GM21360 (cell line): Measurements from ENCODE around the gene C10orf120.

Source experiments
- ATAC-seq: cut with Tn5 transposase; IDR thresholded peaks from one replicate; pipeline ENCODE4 v1.9.1; 2021; ENCODE audit warnings: mild to moderate bottlenecking, moderate library complexity; ENCODE audit not compliant: unreplicated experiment

C10orf120 gene

GRCh38 chr10:122662231-122662630 lies 37.4 kb downstream of the C10orf120 start:
- ATAC-seq: no peak

DNA sequence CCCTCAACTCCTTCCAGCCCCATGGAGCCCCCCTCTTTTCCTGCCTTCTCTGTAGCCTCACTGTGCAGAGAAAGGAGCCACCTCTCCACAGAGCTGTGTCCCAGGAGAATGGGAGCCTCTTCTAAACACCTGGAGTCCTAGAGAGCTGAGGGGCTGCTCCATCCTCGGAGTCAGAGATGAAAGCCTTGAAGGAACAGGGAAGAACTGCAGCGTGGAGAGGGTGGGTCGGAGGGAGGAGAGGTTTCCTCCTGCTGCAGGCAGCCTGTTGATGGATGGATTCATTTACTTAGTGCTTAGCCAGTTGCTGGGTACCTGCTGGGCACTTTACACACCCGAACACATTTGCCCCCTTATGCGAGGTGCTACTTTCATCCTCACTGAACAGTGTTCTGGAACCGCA lies 39.0 kb downstream of the C10orf120 start:
- ATAC-seq: no peak

GRCh38 chr10:122659651-122660050 lies 40.0 kb downstream of the C10orf120 start:
- no peak for ATAC-seq

GRCh38 chr10:122659126-122659525 lies 40.5 kb downstream of the C10orf120 start:
- no peak for ATAC-seq

GRCh38 chr10:122658356-122659049 lies 41.1 kb downstream of the C10orf120 start:
- ATAC-seq: no peak

DNA sequence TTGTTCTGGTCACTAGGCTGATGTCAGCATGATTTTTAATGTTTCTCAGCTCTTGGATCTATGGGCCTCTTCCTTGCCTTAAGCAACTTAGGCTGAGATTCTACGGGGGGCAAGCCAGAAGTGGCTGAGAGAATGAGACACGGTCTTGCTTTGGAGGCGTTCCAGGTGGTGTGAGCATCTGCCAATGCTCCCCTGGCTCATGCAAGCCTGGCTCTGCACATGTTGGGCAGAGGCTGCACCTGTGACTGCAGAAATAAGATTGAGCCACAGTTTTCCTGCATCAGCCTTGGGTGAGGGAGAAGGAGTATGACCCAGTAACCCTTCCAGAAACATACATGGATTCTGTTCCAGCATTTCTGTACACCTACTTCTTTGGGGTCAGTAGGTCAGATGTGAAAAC lies 41.9 kb downstream of the C10orf120 start:
- no peak for ATAC-seq

DNA sequence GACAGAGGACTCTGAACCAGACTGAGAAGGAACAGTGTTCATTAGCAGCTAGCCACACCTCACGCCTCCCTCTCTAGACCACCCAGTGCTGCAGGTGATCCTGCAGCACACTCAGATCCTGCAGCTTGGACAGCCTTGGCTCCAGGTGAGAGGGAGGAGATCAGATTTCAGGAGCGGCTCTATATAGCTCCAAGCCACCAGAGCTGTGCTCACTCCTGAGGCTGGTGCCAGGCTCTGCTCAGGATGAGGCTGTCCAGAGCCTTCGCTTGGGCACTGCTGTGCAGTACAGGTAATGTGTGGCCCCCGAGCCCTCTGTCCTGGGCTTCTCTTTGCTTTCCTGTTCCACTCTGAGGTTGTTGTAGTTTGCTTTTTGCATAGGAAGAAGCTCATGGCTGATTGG lies 42.4 kb downstream of the C10orf120 start:
- ATAC-seq: no peak

GRCh38 chr10:122656741-122657140 lies 42.9 kb downstream of the C10orf120 start:
- ATAC-seq: no peak

- no peak for ATAC-seq
Measured at GRCh38 chr10:122656308-122656705, 43.3 kb downstream of the C10orf120 start.

DNA sequence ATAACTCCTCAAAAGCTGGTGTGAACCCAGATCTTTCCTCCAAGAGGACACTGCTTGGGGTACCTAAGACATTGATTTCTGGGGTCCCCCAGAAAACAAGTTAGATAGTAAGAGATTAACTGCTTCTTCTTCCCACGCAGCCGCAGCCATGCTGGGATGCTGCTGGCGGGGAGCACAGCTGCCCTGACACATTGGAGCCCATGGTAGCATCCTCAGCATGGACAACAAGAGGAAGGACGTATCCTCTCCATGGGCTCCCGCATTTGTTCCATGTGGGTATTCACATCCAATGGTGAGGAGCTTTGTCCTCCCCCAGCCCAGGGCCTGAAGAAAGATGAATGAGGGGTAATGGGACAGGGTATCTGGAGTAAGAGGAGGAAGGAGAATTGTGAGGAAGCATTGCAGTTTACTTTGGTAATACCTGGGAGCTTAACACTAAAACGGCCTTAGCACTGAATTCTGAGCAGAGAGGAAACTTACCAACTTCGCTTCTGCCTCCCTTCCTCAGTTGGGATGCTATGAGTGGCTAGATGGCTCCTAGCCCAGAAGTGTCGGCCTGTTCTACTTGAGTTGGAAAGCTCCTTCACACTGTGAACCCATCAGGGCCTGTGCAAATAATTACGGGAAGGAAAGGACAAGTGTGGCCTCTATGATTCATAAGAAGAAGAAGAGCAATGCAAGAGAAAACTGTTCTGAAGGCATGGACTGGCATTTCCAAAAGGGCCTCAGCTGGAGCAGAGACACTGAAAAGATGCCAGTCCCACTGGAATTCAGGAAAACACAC lies 43.9 kb downstream of the C10orf120 start:
- ATAC-seq: no peak

DNA sequence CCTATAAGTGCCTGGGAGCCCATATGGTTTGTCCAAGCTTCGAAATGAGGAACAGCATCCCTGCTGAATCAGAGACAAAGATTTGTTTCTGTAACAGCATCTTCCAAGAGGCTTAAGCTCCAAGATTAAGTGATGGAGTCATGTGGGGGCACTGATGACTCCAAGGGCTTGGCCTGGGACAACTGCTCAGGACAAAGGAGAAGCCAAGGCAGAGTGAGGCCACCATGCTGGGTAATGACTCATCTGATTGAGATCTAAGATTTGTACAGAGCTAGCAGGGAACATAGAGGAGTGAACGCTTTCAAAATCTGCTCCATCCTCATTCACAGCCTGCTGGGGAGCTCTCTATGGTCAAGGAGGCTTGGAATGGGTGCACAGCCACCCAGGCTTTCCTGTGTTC lies 49.3 kb downstream of the C10orf120 start:
- ATAC-seq: no peak

- no peak for ATAC-seq
Measured at GRCh38 chr10:122649903-122650302, 49.7 kb downstream of the C10orf120 start.

- ATAC-seq: no peak
Measured at GRCh38 chr10:122648599-122649428, 50.8 kb downstream of the C10orf120 start.
